GM23248 (cell line): ENCODE data around the gene XAGE2.

Experiments used
- EZH2 ChIP-seq: fragments of 200-600 bp; sonication (generic); IDR thresholded peaks from 2 replicates; pipeline ENCODE4 v1.6.1; 2018; ENCODE audit warnings: antibody characterized with exemption, mild to moderate bottlenecking; ENCODE audit not compliant: insufficient read depth, poor library complexity, severe bottlenecking
- EZH2phosphoT487 ChIP-seq: fragments of 200-600 bp; sonication (generic); IDR thresholded peaks from 2 replicates; pipeline ENCODE4 v1.6.1; 2018; ENCODE audit warnings: antibody characterized with exemption, moderate library complexity, mild to moderate bottlenecking, low read depth; ENCODE audit not compliant: insufficient read depth

DNA sequence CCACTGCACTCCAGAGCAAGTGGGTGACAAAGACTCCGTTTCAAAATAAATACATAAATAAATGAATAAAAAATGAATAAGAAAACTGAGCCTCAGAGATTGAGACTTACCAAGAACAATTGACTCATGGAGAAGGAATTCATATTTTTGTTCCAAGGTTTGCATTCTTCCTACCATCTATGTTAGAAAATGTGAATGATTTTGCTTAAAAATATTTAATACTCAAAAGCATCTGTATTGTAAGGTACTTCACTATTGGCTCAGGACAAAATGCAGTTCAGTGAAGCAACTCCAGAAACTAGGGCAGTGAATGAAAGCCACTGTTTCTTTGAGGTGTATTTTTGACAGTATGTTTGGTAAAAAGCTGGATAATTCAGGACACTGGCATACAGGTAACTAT, 54.1 kb downstream of the XAGE2 start:
- TF ChIP-seq EZH2phosphoT487 (no peak), EZH2 (no peak)
